Activated CD4-positive, alpha-beta T cell treated with anti-CD3 and anti-CD28 coated beads, Interleukin-2, amount 50 U/mL, for 48 hours (primary cell): Measurements from ENCODE around the gene GNAI2.
A peak's percentile ranks its signal among the peaks of the same experiment; 100 is the strongest.
"Not testable (repeated sequence)": the region's sequence is repeated elsewhere in the genome, so short reads cannot be mapped to it uniquely, and the experiment has no call there.

Source experiments
- DNase-seq, 2 experiments: peaks; one replicate each; pipeline ENCODE4 v3.0.0-alpha.2; 2020

The GNAI2 gene

GRCh38 chr3:50245831-50246516 is 10.0 kb downstream of the GNAI2 start:
- peak; percentile 98 for DNase-seq

GRCh38 chr3:50246517-50246954 is 10.5 kb downstream of the GNAI2 start:
- DNase-seq: peak; percentile 85 to 90

GRCh38 chr3:50248387-50248786 is 12.4 kb downstream of the GNAI2 start:
- DNase-seq: no peak

DNA sequence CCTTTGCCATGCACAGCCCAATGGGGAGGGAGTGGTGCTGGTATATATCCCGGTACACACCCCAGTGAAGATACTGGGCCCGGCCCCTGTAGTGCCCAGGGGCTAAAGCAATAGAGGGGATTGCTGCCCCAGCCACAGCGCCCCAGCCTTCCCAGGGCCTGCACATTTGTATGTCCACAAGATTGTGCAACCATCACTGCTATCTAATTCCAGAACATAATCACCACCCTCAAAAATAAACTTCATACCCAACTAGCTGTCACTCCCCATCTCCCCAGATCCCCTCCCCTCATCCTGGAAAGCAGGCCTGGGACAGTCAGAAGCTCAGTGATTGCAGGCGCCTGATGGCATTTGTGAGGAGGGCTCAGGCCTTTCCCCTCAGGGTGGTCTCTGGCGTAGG is 13.5 kb downstream of the GNAI2 start:
- DNase-seq: no peak

DNA sequence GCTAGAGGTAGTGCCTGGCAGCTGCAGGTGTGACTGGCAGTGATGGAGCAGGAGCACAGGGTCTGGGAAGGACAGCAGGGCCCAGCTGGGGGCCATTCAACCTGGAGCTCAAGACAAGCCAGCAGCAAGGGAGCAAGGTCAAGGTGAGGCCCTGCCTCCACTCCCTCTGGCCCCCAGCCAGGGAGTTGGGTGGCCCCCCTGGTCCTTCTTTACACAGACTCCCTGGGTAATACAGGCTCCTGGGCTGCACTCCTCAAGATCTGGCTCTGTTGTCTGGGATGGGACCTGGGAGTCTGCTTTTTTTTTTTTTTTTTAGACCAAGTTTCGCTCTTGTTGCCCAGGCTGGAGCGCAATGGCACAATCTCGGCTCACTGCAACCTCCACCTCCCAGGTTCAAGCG is 14.5 kb downstream of the GNAI2 start:
- DNase-seq: no peak

DNA sequence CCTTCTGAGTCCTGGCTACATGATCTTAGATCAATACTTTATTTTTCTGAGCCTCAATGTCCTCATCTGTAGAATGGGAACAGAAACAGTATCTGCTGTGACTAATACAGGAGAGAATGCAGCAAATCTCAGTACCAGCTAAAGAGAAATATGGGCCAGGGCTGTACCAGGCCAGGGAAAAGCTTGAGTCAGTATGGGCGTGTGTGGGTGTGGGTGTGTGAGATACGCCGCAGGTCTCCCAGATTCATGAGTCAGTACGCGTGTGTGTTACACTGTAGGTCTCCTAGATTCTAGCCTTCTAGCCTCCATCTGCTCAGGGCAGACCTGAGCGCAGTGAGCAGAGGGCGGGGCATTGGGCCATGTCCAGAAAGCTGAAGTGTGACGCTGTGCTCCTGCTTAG is 15.2 kb downstream of the GNAI2 start:
- DNase-seq: peak; percentile 68 to 73

DNA sequence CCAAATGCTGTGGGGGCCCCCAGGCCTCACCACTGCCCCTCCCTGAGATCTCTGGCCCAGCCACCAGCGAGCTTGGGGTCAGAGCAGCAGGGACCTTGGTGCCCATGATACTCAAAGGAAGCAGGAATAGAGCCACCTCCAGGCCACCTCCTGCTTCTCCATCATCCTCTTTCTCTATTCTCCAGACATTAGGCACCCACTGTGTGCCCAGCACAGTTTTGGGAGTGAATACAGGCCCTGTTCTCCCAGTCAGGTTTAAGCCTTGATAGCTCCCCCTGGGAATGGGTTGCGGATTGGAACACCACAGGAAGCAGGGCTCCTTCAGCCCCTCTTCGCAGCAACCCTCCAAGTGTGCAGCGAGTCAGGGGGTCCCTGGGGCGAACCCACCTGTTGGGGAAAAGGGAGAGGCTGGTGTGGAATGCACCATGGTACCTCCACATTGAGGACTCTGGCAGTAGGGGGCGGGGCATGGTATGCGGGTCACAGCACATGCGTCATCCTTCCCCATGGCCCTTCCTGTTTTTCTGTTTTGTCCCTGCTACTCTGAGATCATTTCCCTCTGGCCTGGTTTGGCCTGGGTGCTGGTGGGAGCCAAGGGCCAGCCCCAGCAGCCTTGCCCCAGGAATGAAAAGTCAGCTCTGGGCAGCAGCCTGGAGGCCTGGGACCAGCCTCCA is 18.7 kb downstream of the GNAI2 start:
- DNase-seq: no peak

DNA sequence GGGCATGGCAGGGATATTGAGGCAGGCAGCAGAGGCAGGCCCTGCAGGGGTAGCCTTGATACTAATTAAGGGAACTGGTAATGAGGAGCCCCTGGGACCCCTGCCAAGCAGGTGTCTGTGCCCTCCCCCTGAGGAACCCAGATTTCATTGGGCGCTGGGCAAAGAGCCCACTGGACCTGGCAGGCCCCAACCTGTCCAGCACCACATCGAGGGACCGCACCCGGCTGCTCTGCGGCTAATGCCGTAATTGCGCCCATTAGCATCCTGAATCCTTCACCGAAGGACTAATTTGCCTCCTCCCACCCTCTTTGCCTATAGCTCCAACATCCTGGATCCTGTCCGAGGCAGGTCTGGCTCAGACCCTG is 19.2 kb downstream of the GNAI2 start:
- no peak for DNase-seq

DNA sequence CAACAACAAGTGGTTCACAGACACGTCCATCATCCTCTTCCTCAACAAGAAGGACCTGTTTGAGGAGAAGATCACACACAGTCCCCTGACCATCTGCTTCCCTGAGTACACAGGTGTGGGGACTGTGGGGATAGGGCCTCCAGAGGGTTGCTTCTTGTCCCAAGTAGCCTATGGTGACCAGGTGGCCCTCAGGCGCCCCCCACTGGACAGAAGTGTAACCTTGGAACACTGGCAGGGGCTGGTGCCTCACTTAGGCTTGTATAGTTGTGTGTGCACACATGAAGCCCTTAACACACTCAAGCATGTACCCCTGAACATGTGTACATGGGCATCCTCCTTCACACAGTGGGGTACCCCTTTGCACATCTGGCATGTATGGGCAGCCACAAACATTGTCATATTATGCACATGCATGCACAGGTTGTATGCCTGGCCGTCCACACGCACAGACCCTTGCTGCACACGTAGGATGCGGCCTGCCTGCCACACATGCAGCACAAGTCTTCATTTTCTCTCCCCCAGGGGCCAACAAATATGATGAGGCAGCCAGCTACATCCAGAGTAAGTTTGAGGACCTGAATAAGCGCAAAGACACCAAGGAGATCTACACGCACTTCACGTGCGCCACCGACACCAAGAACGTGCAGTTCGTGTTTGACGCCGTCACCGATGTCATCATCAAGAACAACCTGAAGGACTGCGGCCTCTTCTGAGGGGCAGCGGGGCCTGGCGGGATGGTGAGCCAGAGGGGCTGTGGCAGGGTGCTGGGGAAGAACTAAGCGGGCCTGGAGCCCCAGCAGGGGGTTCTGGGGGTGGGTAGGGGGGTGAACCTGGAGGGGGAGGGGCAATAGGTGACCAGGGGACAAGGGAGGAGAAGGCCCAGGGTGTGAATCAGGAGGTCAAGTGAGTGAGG is 21.2 kb downstream of the GNAI2 start:
- peak; percentile 61 to 73 for DNase-seq

DNA sequence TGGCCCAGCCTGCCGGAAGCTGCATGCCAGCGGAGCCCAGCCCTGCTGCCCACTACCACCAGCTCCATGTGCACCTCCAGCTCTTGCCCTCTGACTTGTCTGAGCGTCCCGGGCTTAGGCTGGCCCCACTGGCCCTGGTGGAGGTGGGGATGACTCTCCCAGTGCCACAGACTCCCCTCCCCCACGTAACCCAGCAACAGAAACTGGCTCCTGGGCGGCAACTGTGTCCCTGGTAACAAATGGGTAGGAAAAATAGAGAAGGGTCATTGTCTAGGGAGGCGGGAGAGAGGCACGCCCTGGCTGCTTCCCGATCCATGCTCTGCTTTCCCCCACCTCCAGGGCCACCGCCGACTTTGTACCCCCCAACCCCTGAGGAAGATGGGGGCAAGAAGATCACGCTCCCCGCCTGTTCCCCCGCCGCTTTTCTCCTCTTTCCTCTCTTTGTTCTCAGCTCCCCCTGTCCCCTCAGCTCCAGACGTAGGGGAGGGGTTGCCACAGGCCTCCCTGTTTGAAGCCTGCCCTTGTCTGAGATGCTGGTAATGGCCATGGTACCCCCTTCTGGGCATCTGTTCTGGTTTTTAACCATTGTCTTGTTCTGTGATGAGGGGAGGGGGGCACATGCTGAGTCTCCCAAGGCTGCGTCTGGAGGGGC is 22.2 kb downstream of the GNAI2 start:
- no peak for DNase-seq

DNA sequence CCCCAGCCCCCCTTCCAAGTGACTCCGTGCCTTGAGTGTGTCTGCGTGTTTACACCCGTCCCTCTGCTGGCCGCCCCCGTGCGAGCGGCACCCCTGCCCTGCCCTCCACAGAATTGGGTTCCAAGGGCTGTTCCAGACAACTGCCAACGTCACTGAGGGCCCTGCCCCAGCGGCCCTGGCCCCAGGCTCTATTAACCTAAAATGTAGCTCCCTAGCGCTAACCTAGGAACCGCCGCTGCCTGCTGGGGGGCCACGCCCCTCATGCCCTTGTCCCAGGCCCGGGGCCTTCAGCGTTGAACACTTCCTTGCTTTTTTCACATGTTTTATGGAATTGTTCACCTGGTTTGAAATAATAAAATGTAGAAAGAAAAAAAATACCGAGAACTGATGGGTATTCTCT is 23.0 kb downstream of the GNAI2 start:
- no peak for DNase-seq

DNA sequence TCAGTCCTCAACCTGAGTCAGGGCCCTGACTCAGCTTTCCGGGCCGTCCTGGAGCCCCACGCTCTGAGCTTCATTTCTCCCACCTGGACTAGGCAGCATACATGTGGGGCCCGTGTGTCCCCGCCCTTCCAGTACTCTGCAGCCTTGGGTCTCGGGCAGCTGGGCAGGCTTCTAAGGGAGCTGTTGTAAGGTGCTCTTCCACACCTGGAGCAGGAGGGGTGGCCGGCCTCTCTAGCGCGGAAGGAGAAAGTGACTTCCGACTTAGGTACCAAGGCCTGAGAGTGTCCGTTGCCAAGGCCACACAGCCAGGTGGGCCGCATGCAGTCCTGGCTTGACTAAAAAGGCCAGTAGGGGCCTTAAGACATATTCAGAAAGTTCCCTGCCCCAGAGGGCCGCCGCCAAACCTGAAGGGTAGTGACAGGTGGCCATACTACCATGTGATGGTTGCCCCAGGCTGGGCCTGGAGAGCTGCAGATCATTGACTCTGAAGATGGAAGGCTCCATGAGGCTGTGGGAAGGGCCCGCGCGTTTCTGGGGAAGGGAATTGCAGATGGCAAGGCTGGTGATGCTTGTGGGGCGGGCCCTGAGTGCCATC is 23.5 kb downstream of the GNAI2 start:
- DNase-seq: no peak

- peak; percentile 84 to 86 for DNase-seq
These were observed 24.3 kb downstream of the GNAI2 start for GRCh38 chr3:50260027-50260941.

- DNase-seq: no peak
These were observed 25.0 kb downstream of the GNAI2 start for GRCh38 chr3:50260942-50261441.

- DNase-seq: no peak
These were observed 25.5 kb downstream of the GNAI2 start for GRCh38 chr3:50261505-50261904.

- DNase-seq: not testable (repeated sequence)
These were observed 26.2 kb downstream of the GNAI2 start for GRCh38 chr3:50262200-50262599.

GRCh38 chr3:50262778-50263177 is 26.8 kb downstream of the GNAI2 start:
- no peak for DNase-seq

DNA sequence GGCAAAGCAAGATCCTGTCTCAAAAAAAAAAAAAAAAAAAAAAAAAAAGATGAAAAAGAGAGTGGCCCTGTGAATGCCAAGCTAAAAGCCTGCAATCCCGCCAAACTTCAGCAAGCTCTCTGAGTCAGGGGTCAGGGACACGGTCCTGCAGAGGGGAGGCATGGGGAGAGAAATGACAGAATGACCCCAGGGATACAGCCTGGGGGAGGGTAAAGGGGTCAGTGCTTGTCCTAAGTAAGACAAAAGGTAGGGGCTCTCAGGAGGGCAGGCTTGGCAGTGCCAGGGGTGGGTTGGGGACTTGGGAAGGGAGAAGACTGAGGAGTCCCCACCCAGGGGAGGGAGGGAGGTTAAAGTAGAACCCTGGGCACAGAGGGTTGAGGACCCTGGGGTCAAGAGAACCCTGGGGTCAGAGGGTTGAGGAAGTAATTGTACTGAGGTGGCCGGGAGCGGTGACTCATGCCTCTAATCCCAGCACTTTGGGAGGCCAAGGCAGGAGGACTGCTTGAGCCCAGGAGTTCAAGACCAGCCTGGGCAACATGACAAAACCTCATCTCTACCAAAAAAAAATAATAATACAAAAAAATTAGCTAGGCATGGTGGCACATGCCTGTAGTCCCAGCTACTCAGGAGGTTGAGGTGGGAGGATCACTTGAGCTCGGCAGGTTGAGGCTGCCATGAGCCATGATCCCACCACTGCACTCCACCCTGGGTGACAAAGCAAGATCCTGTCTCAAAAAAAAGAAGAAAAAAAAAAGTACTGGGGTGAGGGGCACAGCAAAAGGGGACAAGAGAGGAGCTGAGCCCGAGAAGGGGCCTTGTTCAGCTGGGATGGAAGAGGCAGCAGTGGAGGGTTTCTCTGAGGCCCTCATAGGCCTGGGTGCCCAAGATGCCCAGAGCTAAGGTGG is 27.7 kb downstream of the GNAI2 start:
- DNase-seq: no peak

DNA sequence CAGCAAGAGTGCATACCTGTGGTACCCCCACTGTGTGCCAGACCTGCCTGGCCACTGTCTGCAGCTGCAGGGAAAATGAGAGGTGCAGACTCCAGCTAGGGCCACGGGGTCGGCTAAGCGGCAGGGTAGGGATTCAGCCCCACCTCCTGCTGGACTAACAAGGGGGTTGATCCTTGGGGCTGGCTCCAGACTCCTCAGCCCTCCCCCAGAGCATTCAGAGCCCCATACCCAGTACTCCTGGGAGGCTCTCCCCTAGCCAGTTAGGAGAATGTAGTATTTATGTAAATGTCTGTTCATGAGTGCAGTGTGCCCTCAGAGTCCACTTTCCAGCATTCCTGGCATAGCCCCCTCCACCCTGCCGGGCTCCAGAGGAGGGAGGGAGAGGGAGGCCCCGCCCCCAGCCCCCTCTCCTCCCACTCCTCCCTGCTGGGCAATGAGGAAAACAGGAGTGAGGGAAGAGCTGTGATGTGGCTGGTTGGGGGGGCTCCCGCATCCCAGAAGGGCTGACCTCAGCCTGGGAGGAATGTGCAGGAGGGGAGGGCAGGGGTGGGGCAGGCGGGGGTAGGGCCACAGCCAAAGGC is 28.5 kb downstream of the GNAI2 start:
- no peak for DNase-seq

DNA sequence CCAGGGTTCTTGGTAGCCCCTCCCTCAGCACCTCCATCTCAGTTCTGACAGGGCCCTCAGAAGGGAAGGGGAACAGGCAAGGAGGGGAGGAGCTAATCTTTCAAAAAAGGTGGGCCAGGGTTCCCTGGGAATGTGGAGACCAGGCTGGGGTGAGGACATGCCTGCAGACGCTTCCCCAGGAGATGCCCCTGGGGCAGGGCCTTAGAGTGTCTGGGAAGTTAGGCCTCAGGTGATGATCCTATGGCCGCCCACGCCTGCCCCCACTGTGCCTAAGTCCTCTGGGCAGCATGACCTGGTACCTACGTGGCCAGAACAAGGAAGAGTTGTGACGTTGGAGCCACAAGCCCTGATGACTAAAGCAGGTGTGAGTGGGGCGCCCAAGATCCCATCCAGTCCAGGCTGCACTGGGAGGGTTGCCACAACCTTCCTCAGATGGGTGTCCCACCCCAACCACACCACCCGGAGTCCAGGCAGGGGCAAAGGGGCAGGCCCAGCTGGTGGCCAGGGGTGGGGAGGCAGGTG is 29.0 kb downstream of the GNAI2 start:
- no peak for DNase-seq
